ENCODE data around the gene LDB1. TPM values are rescaled to one million over a fixed set of nuclear protein-coding genes. Genes with fewer than 3 reads are reported as not detected.

The LDB1 gene
- total RNA-seq, 1 experiment from 2014 or later, result 63.9 TPM

DNA sequence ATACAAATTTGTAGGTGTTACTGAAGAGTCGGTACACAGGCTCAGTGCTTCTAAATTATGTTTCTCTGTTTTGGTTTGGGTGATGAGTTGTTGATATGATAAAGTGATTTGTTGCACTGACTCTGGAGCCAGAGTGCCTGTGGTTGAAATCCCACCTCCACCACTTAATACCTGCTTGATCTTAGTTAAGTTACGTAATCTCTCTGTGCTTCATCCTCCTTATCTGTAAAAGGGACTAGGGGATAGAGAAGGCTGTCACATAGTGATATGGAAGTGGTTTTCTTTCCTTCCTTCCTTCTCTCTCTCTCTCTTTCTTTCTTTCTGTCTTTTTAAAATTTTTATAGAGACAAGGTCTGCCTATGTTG lies 55.7 kb downstream of the LDB1 start:
- H3K79me2 ChIP-seq (ENCODE audit: insufficient read depth, low read length), result peaks cover 31% of the 10 kb centered on the region
- ATAC-seq, result no peak
- H3K27ac ChIP-seq (ENCODE audit: low read depth, low read length), result peak overlapping the region; percentile 94
- H3K27me3 ChIP-seq (ENCODE audit: insufficient read depth, low read length), result no peaks in the 10 kb centered on the region
- H3K9me3 ChIP-seq (ENCODE audit: control insufficient read depth in 1 of 2, insufficient read depth in 1 of 2, low read depth in 1 of 2, low read length in 2 of 2), result no peaks in the 10 kb centered on the region
- peak overlapping the region; percentile 88 for H3K4me2 ChIP-seq (ENCODE audit: low read length)
- TF ChIP-seq, protein P1, sequence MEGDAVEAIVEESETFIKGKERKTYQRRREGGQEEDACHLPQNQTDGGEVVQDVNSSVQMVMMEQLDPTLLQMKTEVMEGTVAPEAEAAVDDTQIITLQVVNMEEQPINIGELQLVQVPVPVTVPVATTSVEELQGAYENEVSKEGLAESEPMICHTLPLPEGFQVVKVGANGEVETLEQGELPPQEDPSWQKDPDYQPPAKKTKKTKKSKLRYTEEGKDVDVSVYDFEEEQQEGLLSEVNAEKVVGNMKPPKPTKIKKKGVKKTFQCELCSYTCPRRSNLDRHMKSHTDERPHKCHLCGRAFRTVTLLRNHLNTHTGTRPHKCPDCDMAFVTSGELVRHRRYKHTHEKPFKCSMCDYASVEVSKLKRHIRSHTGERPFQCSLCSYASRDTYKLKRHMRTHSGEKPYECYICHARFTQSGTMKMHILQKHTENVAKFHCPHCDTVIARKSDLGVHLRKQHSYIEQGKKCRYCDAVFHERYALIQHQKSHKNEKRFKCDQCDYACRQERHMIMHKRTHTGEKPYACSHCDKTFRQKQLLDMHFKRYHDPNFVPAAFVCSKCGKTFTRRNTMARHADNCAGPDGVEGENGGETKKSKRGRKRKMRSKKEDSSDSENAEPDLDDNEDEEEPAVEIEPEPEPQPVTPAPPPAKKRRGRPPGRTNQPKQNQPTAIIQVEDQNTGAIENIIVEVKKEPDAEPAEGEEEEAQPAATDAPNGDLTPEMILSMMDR (IDR thresholded peaks at IDR 0.05 in 2 of 3, conservative IDR thresholded peaks at IDR 0.05 in 1 of 3; ENCODE audit: borderline replicate concordance in 1 of 3, insufficient read depth in 1 of 3, low read depth in 2 of 3, low read length in 2 of 3), result no peak
- TF ChIP-seq SP1 (IDR thresholded peaks at IDR 0.05; ENCODE audit: low read depth) (no peak), CEBPB (IDR thresholded peaks at IDR 0.05; ENCODE audit: low read depth) (no peak), SIN3A (IDR thresholded peaks at IDR 0.05; ENCODE audit: low read depth) (no peak), EZH2 (IDR thresholded peaks at IDR 0.05) (no peak)
- TF ChIP-seq, protein P2, sequence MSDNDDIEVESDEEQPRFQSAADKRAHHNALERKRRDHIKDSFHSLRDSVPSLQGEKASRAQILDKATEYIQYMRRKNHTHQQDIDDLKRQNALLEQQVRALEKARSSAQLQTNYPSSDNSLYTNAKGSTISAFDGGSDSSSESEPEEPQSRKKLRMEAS (IDR thresholded peaks at IDR 0.05), result no peak
- H4K20me1 ChIP-seq (ENCODE audit: insufficient read depth), result no peaks in the 10 kb centered on the region
- DNase-seq (ENCODE audit: low read depth, low spot score), result no peak
- ChIA-PET RAD21 (ENCODE audit: low non-redundant PET in 1 of 2, low total read pairs in 2 of 2, uncharacterized antibody in 2 of 2, unreplicated experiment in 2 of 2) (no interaction called here), POLR2A (no interaction called here), CTCF (no interaction called here)
- H3K36me3 ChIP-seq (ENCODE audit: control insufficient read depth in 1 of 2, insufficient read depth in 2 of 2, low read length in 2 of 2), result 0 out of 4 replicates have a peak, but pooled peaks cover 0 to 2% of the 10 kb centered on the region in 2 experiments
- peak overlapping the region; percentile 77 to 89 for H3K4me3 ChIP-seq (replicated peaks in 1 of 2; ENCODE audit: low read depth in 1 of 2, low read length in 2 of 2)
- peak overlapping the region; percentile 94 for H3K9ac ChIP-seq (ENCODE audit: low read length)
- peak overlapping the region; percentile 10 for H2AFZ ChIP-seq (ENCODE audit: low read depth, low read length, poor library complexity, severe bottlenecking)
- H3K9me2 ChIP-seq (ENCODE audit: insufficient read depth), result no peaks in the 10 kb centered on the region
- no TSS peak for BruUV-seq (replicated peaks)
- intact Hi-C loops (cut with micrococcal nuclease), result no loop called here
- H3K4me1 ChIP-seq (ENCODE audit: control insufficient read depth in 1 of 2, insufficient read depth in 2 of 2, low read length in 2 of 2), result peaks cover 12 to 22% of the 10 kb centered on the region in 2 experiments

DNA sequence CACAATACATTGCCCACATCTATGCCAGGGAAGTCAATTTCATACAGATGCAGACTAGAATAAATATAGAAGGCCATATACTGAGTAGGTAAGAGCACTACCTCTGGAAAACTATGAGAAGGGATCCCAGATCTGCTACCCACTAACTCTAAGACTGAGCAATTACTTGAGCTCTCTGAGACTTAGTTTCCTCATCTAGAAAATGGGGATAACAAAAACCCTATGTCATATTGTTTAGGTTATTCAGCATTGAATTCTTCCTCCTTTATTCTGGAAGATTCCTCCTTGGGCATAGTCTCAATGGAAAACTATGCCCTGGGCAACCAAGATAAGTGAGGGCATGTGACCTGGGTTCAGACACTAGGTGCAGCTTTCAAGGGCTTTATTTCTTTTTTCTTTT lies 60.2 kb downstream of the LDB1 start:
- H3K4me3 ChIP-seq (replicated peaks in 1 of 2; ENCODE audit: low read depth in 1 of 2, low read length in 2 of 2), result no peak overlapping the region
- no peaks in the 10 kb centered on the region for H3K9me3 ChIP-seq (ENCODE audit: control insufficient read depth in 1 of 2, insufficient read depth in 1 of 2, low read depth in 1 of 2, low read length in 2 of 2)
- peaks cover 26 to 34% of the 10 kb centered on the region in 2 experiments; a peak in 3 of 4 replicates for H3K4me1 ChIP-seq (ENCODE audit: control insufficient read depth in 1 of 2, insufficient read depth in 2 of 2, low read length in 2 of 2)
- H3K79me2 ChIP-seq (ENCODE audit: insufficient read depth, low read length), result peaks cover 8% of the 10 kb centered on the region
- no peak overlapping the region for H3K9ac ChIP-seq (ENCODE audit: low read length)
- H3K9me2 ChIP-seq (ENCODE audit: insufficient read depth), result no peaks in the 10 kb centered on the region
- H3K27me3 ChIP-seq (ENCODE audit: insufficient read depth, low read length), result no peaks in the 10 kb centered on the region
- ATAC-seq (no peak), DNase-seq (ENCODE audit: low read depth, low spot score) (no peak)
- RAD21 ChIA-PET (ENCODE audit: low non-redundant PET in 1 of 2, low total read pairs in 2 of 2, uncharacterized antibody in 2 of 2, unreplicated experiment in 2 of 2), result no interaction called here
- H3K4me2 ChIP-seq (ENCODE audit: low read length), result no peak overlapping the region
- H2AFZ ChIP-seq (ENCODE audit: low read depth, low read length, poor library complexity, severe bottlenecking), result no peak overlapping the region
- CTCF ChIA-PET, result no interaction called here
- POLR2A ChIA-PET, result no interaction called here
- no peaks in the 10 kb centered on the region for H4K20me1 ChIP-seq (ENCODE audit: insufficient read depth)
- H3K36me3 ChIP-seq (ENCODE audit: control insufficient read depth in 1 of 2, insufficient read depth in 2 of 2, low read length in 2 of 2), result no peaks in the 10 kb centered on the region
- no peak overlapping the region for H3K27ac ChIP-seq (ENCODE audit: low read depth, low read length)
- TF ChIP-seq TCF7L2 (IDR thresholded peaks at IDR 0.05; ENCODE audit: borderline replicate concordance, extremely low read depth, insufficient read depth, insufficient read length) (no peak), RAD21 (IDR thresholded peaks at IDR 0.05; ENCODE audit: low read depth) (no peak), JUND (IDR thresholded peaks at IDR 0.05) (no peak), SRF (IDR thresholded peaks at IDR 0.05; ENCODE audit: low read depth) (no peak), POLR2A (IDR thresholded peaks at IDR 0.05; ENCODE audit: borderline replicate concordance, extremely low read depth, insufficient read depth, insufficient read length) (no peak)
- TF ChIP-seq, protein P3, sequence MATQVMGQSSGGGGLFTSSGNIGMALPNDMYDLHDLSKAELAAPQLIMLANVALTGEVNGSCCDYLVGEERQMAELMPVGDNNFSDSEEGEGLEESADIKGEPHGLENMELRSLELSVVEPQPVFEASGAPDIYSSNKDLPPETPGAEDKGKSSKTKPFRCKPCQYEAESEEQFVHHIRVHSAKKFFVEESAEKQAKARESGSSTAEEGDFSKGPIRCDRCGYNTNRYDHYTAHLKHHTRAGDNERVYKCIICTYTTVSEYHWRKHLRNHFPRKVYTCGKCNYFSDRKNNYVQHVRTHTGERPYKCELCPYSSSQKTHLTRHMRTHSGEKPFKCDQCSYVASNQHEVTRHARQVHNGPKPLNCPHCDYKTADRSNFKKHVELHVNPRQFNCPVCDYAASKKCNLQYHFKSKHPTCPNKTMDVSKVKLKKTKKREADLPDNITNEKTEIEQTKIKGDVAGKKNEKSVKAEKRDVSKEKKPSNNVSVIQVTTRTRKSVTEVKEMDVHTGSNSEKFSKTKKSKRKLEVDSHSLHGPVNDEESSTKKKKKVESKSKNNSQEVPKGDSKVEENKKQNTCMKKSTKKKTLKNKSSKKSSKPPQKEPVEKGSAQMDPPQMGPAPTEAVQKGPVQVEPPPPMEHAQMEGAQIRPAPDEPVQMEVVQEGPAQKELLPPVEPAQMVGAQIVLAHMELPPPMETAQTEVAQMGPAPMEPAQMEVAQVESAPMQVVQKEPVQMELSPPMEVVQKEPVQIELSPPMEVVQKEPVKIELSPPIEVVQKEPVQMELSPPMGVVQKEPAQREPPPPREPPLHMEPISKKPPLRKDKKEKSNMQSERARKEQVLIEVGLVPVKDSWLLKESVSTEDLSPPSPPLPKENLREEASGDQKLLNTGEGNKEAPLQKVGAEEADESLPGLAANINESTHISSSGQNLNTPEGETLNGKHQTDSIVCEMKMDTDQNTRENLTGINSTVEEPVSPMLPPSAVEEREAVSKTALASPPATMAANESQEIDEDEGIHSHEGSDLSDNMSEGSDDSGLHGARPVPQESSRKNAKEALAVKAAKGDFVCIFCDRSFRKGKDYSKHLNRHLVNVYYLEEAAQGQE (IDR thresholded peaks at IDR 0.05; ENCODE audit: low read depth), result no peak
- BruUV-seq (replicated peaks), result no TSS peak
- intact Hi-C loops (cut with micrococcal nuclease), result loop anchor here (5.0 kb wide), 1 partner anchor 223 kb away; no protein-coding TSS in a partner anchor

Measured in HCT116 (cell line).